Left colon (tissue), 2 donors: ENCODE results near the gene GYS1. TPM values are rescaled to one million over a fixed set of nuclear protein-coding genes. Genes with fewer than 3 reads are reported as not detected.
A peak's percentile ranks its signal among the peaks of the same experiment; 100 is the strongest.

Experiments
- ATAC-seq: fragments of 200-7000 bp; cut with Tn5 transposase; one replicate; pipeline ENCODE4 v1.9.1; 2020; ENCODE audit warnings: mild to moderate bottlenecking, moderate library complexity
- DNase-seq, 2 donors: peaks; one replicate each; pipeline ENCODE4 v3.0.0-alpha.2; 2020
- intact Hi-C, 2 donors: fragments of 100-400 bp; cut with DNase I in 1 of 2; cut with micrococcal nuclease in 1 of 2; formaldehyde crosslinking; loops; one replicate each; pipeline versions ENCODE4 v1.11.2 to v1.14.0; 2022; cut with DNase I, micrococcal nuclease
- total RNA-seq, 2 donors: library from RNA; stranded (reverse); fragmentation: NEBNext Ultra II Directional; extraction: Animal tissue kit (Norgen Biotek cat#: 25700); gene quantifications; one replicate each; pipeline ENCODE4 v1.2.1, GENCODE V29; 2021
- donor health status: DM: no; HTN: no; CAD: no.
- donor health status: DM: yes; HTN: yes; CAD: no.

Gene GYS1
- total RNA-seq, 2 donors from 2014 or later: 41.4 to 48.6 TPM

GRCh38 chr19:48992581-48993174 lies 431 bp downstream of the GYS1 start:
- ATAC-seq (peak; percentile 17), DNase-seq (peak in 1 of 2 donors; percentile 47)
- intact Hi-C loops: no loop called here

- intact Hi-C loops: no loop called here
- peak; percentile 63 to 75 for DNase-seq
- ATAC-seq: peak; percentile 50
These were observed 1.1 kb downstream of the GYS1 start for GRCh38 chr19:48991873-48992580.

- DNase-seq (no peak), ATAC-seq (no peak)
- intact Hi-C loops: no loop called here
These were observed 2.0 kb downstream of the GYS1 start for GRCh38 chr19:48991011-48991609.

GRCh38 chr19:48990400-48990799 lies 2.7 kb downstream of the GYS1 start:
- DNase-seq (no peak), ATAC-seq (no peak)
- intact Hi-C loops: no loop called here

- DNase-seq: no peak
- intact Hi-C loops: no loop called here
- no peak for ATAC-seq
These were observed 3.3 kb downstream of the GYS1 start for GRCh38 chr19:48989701-48990291.

- intact Hi-C loops: no loop called here
- ATAC-seq (no peak), DNase-seq (no peak)
These were observed 4.2 kb downstream of the GYS1 start for GRCh38 chr19:48988860-48989259.

- no peak for ATAC-seq
- no peak for DNase-seq
- intact Hi-C loops: no loop called here
These were observed 4.8 kb downstream of the GYS1 start for GRCh38 chr19:48988286-48988685.

GRCh38 chr19:48987323-48987722 lies 5.8 kb downstream of the GYS1 start:
- no peak for ATAC-seq
- DNase-seq: no peak
- intact Hi-C loops: no loop called here

GRCh38 chr19:48986211-48986610 lies 6.9 kb downstream of the GYS1 start:
- intact Hi-C loops: no loop called here
- ATAC-seq (no peak), DNase-seq (no peak)

GRCh38 chr19:48985711-48986110 lies 7.4 kb downstream of the GYS1 start:
- ATAC-seq (no peak), DNase-seq (no peak)
- intact Hi-C loops: no loop called here

GRCh38 chr19:48982280-48982679 lies 10.8 kb downstream of the GYS1 start:
- ATAC-seq: no peak
- DNase-seq: no peak
- intact Hi-C loops: no loop called here

- DNase-seq (no peak), ATAC-seq (peak; percentile 55)
- intact Hi-C loops: no loop called here
These were observed 16.0 kb downstream of the GYS1 start for GRCh38 chr19:48977061-48977460.

GRCh38 chr19:48975947-48976847 lies 16.9 kb downstream of the GYS1 start:
- DNase-seq (peak in 1 of 2 donors; percentile 33), ATAC-seq (peak; percentile 16)
- intact Hi-C loops: no loop called here

GRCh38 chr19:48970923-48971395 lies 22.1 kb downstream of the GYS1 start:
- DNase-seq (peak; percentile 61 to 93), ATAC-seq (peak; percentile 61)
- intact Hi-C loops: loop anchor here in 1 of 2 donors (5.0 kb wide), 1 partner anchor 179 kb away; no protein-coding TSS in a partner anchor

GRCh38 chr19:48970139-48970766 lies 22.9 kb downstream of the GYS1 start:
- no peak for ATAC-seq
- intact Hi-C loops: loop anchor here in 1 of 2 donors (5.0 kb wide), 1 partner anchor 178 kb away; no protein-coding TSS in a partner anchor
- DNase-seq: no peak

GRCh38 chr19:48969276-48970138 lies 23.6 kb downstream of the GYS1 start:
- ATAC-seq (no peak), DNase-seq (no peak)
- intact Hi-C loops: loop anchor here in 1 of 2 donors (5.0 to 10.0 kb wide), 2 partner anchors 95 to 177 kb away; partner anchors contain the start of gene PPP1R15A

GRCh38 chr19:48968813-48969218 lies 24.3 kb downstream of the GYS1 start:
- intact Hi-C loops: loop anchor here in 1 of 2 donors (10.0 kb wide), 1 partner anchor 94 kb away; the partner anchor contains the start of gene PPP1R15A
- no peak for ATAC-seq
- no peak for DNase-seq
